Measurements from ENCODE around the gene CCDC141. TPM values are rescaled to one million over a fixed set of nuclear protein-coding genes. Genes with fewer than 3 reads are reported as not detected.

The CCDC141 gene
- total and polyA plus RNA-seq, 4 donors: 2.1 to 48.1 (median 14.6) TPM

GRCh38 chr2:179044500-179044899 is 5.4 kb downstream of the CCDC141 start:
- ATAC-seq (ENCODE audit: insufficient read depth, low FRiP score) (no peak), DNase-seq (no peak)
- Histone ChIP-seq H3K36me3 (ENCODE audit: control insufficient read depth in 4 of 4, insufficient read depth in 4 of 4, low read length in 4 of 4) (no peaks in the 10 kb centered on the region), H3K4me3 (no peak overlapping the region), H3K9me3 (ENCODE audit: control insufficient read depth in 4 of 4, insufficient read depth in 3 of 4, low read length in 3 of 4) (peaks cover 0 to 4% (median under 1%) of the 10 kb centered on the region in 4 donors), H3K27ac (ENCODE audit: low read depth in 1 of 2, low read length in 1 of 2) (no peak overlapping the region), H3K4me1 (ENCODE audit: control insufficient read depth in 5 of 5, insufficient read depth in 5 of 5, low read length in 5 of 5) (peaks cover 0 to 9% (median 1%) of the 10 kb centered on the region in 5 donors), H3K27me3 (ENCODE audit: control insufficient read depth in 3 of 3, insufficient read depth in 3 of 3, low read length in 2 of 3) (no peaks in the 10 kb centered on the region), H3K9ac (ENCODE audit: insufficient read depth in 1 of 2, low read length in 2 of 2) (no peak overlapping the region)
- no peak for TF ChIP-seq CTCF (IDR thresholded peaks at IDR 0.05; ENCODE audit: control extremely low read depth, extremely low read depth)
- WGBS, 2 donors: 80 to 93% methylated on average over 3 of the region's 3 CpGs

GRCh38 chr2:179037807-179038206 is 12.1 kb downstream of the CCDC141 start:
- 93 to 94% methylated on average over 4 of the region's 4 CpGs for WGBS, 2 donors
- no peak overlapping the region for H3K9ac ChIP-seq (ENCODE audit: insufficient read depth in 1 of 2, low read length in 2 of 2)

GRCh38 chr2:179036353-179036905 is 13.5 kb downstream of the CCDC141 start:
- Histone ChIP-seq H3K9me3 (ENCODE audit: control insufficient read depth in 4 of 4, insufficient read depth in 3 of 4, low read length in 3 of 4) (no peaks in the 10 kb centered on the region), H3K4me3 (no peak overlapping the region), H3K27me3 (ENCODE audit: control insufficient read depth in 3 of 3, insufficient read depth in 3 of 3, low read length in 2 of 3) (no peaks in the 10 kb centered on the region), H3K9ac (ENCODE audit: insufficient read depth in 1 of 2, low read length in 2 of 2) (no peak overlapping the region), H3K27ac (ENCODE audit: low read depth in 1 of 2, low read length in 1 of 2) (no peak overlapping the region), H3K36me3 (ENCODE audit: control insufficient read depth in 4 of 4, insufficient read depth in 4 of 4, low read length in 4 of 4) (no peaks in the 10 kb centered on the region), H3K4me1 (ENCODE audit: control insufficient read depth in 5 of 5, insufficient read depth in 5 of 5, low read length in 5 of 5) (peaks cover 0 to 12% (median 0%) of the 10 kb centered on the region in 5 donors)
- DNase-seq: no peak
- 60 to 74% methylated on average over 4 of the region's 4 CpGs for WGBS, 2 donors
- no peak for ATAC-seq (ENCODE audit: insufficient read depth, low FRiP score)
- no peak for TF ChIP-seq CTCF (IDR thresholded peaks at IDR 0.05; ENCODE audit: control extremely low read depth, extremely low read depth)

More at GRCh38 chr2:179037807-179038206, 12.1 kb downstream of the CCDC141 start:
- H3K9me3 ChIP-seq (ENCODE audit: control insufficient read depth in 4 of 4, insufficient read depth in 3 of 4, low read length in 3 of 4): no peaks in the 10 kb centered on the region
- H3K27me3 ChIP-seq (ENCODE audit: control insufficient read depth in 3 of 3, insufficient read depth in 3 of 3, low read length in 2 of 3): no peaks in the 10 kb centered on the region
- no peak for TF ChIP-seq CTCF (IDR thresholded peaks at IDR 0.05; ENCODE audit: control extremely low read depth, extremely low read depth)
- peaks cover 0 to 5% (median 0%) of the 10 kb centered on the region in 5 donors for H3K4me1 ChIP-seq (ENCODE audit: control insufficient read depth in 5 of 5, insufficient read depth in 5 of 5, low read length in 5 of 5)
- no peak overlapping the region for H3K4me3 ChIP-seq
- no peak for ATAC-seq (ENCODE audit: insufficient read depth, low FRiP score)
- no peak overlapping the region for H3K27ac ChIP-seq (ENCODE audit: low read depth in 1 of 2, low read length in 1 of 2)
- H3K36me3 ChIP-seq (ENCODE audit: control insufficient read depth in 4 of 4, insufficient read depth in 4 of 4, low read length in 4 of 4): no peaks in the 10 kb centered on the region
- no peak for DNase-seq

Measured in lung (tissue), 12 donors.